22Rv1 (cell line): ENCODE data around the gene RTP2.

Source experiments
- H3K27ac ChIP-seq: fragments of 450-650 bp; 2 replicates; pipeline ENCODE4 v1.5.1; 2017
- CTCF ChIP-seq: fragments of 450-650 bp; IDR thresholded peaks from 2 replicates; pipeline ENCODE4 v1.5.1; 2017; ENCODE audit warnings: mild to moderate bottlenecking
- ZFX ChIP-seq: fragments of 450-650 bp; IDR thresholded peaks from 2 replicates; pipeline ENCODE4 v1.6.1; 2017; ENCODE audit warnings: antibody characterized with exemption, borderline replicate concordance

Gene RTP2

GRCh38 chr3:187737006-187737367 is 34.6 kb upstream of the RTP2 start:
- H3K27ac ChIP-seq, result no peak overlapping the region
- no peak for TF ChIP-seq ZFX
- TF ChIP-seq CTCF, result no peak

GRCh38 chr3:187736418-187736871 is 34.1 kb upstream of the RTP2 start:
- TF ChIP-seq ZFX, result no peak
- no peak for TF ChIP-seq CTCF

DNA sequence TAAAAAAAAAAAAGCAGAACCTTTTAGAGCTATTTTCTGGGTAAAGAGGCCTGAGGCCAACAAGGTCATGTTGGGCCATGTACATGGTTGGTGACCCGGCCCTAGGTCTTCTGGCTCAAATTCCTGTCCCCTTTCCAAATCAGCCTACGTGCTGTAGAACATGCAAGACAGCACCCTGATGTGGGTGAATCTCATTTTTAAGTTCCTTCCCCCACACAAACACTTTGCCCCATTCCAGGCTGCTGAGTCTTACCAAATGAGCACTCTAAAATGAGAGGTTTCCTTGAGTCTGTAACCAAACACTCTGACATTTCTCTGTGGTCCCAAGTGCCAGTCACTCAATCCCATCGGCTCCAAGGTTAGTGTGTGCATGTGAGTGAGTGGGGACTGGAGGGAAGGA is 33.5 kb upstream of the RTP2 start:
- TF ChIP-seq CTCF, result no peak
- TF ChIP-seq ZFX, result no peak
- H3K27ac ChIP-seq, result no peak overlapping the region

More at GRCh38 chr3:187736418-187736871, 34.1 kb upstream of the RTP2 start:
- H3K27ac ChIP-seq, result no peak overlapping the region

DNA sequence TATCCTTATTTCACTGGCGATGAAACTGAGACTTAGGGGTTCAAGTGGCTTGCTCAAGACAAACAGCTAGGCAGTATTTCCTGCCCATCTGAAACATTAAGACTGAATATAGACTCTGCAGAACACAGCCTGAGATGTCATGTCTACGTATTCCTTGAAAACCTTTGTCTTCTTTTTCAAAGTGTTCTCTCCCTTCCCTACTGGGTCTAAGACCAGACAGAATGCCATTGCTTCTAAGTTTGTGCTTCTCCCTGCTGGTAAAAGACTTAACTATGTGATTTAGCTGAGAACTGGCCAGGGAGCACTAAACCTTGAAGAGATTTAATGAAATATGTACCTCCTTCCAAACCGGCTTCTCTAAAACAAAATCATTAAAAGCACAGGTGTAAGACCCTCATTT is 33.0 kb upstream of the RTP2 start:
- TF ChIP-seq CTCF (no peak), ZFX (no peak)
- no peak overlapping the region for H3K27ac ChIP-seq

- no peak overlapping the region for H3K27ac ChIP-seq
- TF ChIP-seq ZFX (no peak), CTCF (no peak)
These were observed 32.5 kb upstream of the RTP2 start for GRCh38 chr3:187734841-187735240.

DNA sequence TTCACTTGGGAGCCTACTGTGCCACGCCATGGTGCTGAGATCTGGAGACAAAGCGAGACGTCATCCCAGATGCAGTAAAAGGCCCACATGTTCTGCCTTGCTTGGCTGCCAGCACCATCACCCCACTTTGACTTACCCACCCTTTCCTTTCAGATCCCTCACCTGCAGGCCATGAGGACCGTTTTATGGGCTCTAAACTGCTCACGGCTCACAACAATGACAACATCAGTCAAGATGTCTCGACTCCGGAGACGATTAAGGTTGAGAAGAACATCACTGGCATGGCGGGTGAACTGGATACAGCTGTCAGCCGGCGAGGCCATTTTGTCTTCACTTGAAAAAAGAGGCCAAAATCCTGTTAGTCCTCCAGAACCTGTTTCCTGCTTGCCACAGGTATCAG is 31.0 kb upstream of the RTP2 start:
- TF ChIP-seq ZFX, result no peak
- TF ChIP-seq CTCF, result no peak
- H3K27ac ChIP-seq, result no peak overlapping the region

GRCh38 chr3:187729598-187729997 is 27.2 kb upstream of the RTP2 start:
- TF ChIP-seq CTCF, result no peak
- TF ChIP-seq ZFX, result no peak
- no peak overlapping the region for H3K27ac ChIP-seq
